Right lobe of liver (tissue), 6 donors: ENCODE data around the gene LHX2. TPM values are rescaled to one million over a fixed set of nuclear protein-coding genes. Genes with fewer than 3 reads are reported as not detected.

Source experiments
- ATAC-seq, 4 donors: fragments of 200-7000 bp; cut with Tn5 transposase; one replicate each; pipeline ENCODE4 v1.9.1; 2020; ENCODE audit warnings: mild to moderate bottlenecking in 4 of 4, moderate library complexity in 4 of 4
- DNase-seq, 3 donors: peaks; one replicate each; pipeline ENCODE4 v3.0.0-alpha.2; 2020
- H3K27ac ChIP-seq, 3 donors: fragments of 200-600 bp; one replicate each; pipeline ENCODE4 v1.8.0; 2022
- H3K27me3 ChIP-seq, 2 donors: fragments of 200-600 bp; one replicate each; pipeline ENCODE4 v1.8.0; 2022
- H3K36me3 ChIP-seq, 4 donors: fragments of 200-600 bp; sonication (generic) in 1 of 4; one replicate each; pipeline versions ENCODE4 v1.5.1 to v1.8.0; 2017 to 2022; ENCODE audit warnings: control low read depth in 1 of 4
- H3K4me1 ChIP-seq, 4 donors: fragments of 200-600 bp; sonication (generic) in 1 of 4; one replicate each; pipeline versions ENCODE4 v1.5.1 to v1.8.0; 2017 to 2022; ENCODE audit warnings: control low read depth in 1 of 4
- H3K4me3 ChIP-seq, 3 donors: fragments of 200-600 bp; one replicate each; pipeline ENCODE4 v1.8.0; 2022
- H3K9me3 ChIP-seq, 4 donors: fragments of 200-600 bp; sonication (generic) in 1 of 4; one replicate each; pipeline versions ENCODE4 v1.5.1 to v1.8.0; 2017 to 2022; ENCODE audit warnings: control low read depth in 1 of 4
- CTCF ChIP-seq, 4 donors: fragments of 200-600 bp in 3 of 4; fragments of 450-650 bp in 1 of 4; IDR thresholded peaks; one replicate each; pipeline versions ENCODE4 v1.5.1 to v1.8.0; 2016 to 2022; ENCODE audit warnings: antibody characterized with exemption in 4 of 4, mild to moderate bottlenecking in 2 of 4
- POLR2A ChIP-seq: fragments of 450-650 bp; IDR thresholded peaks from one replicate; pipeline ENCODE4 v1.6.1; 2017; ENCODE audit warnings: antibody characterized with exemption, mild to moderate bottlenecking
- WGBS: methylation state at CpG from one replicate; pipeline ENCODE4 v1.1.6; 2018; ENCODE audit warnings: low coverage, low lambda C conversion rate; ENCODE audit not compliant: insufficient coverage; ENCODE audit errors: missing lambda C conversion rate; 5-methylcytosine and 5-hydroxymethylcytosine counted together
- intact Hi-C, 2 donors: fragments of 100-400 bp; cut with DNase I; formaldehyde crosslinking; loops; one replicate each; pipeline versions ENCODE4 v1.11.2 to v1.14.1; 2022
- total RNA-seq, 6 experiments: library from RNA; depleted of rRNA in 2 of 6; stranded (reverse); fragments of >200 nt in 2 of 6; fragmentation: NEBNext Ultra II Directional in 3 of 6; extraction: Animal tissue kit (Norgen Biotek cat#: 25700) in 3 of 6; gene quantifications; one replicate each; pipeline versions ENCODE4 v1.1.0 to v1.2.4, GENCODE V29; 2016 to 2023
- donor health status: DM: no; HTN: yes; CAD: no.
- donor health status: DM: no; HTN: no; CAD: no.
- donor health status: DM: no; HTN: no; CAD: no.
- donor health status: DM: no; HTN: yes; CAD: no.
- donor health status: DM: no; HTN: yes; CAD: no.

The LHX2 gene
- total RNA-seq, 6 experiments from 2014 or later, result 0.64 to 5.0 (median 3.0) TPM

GRCh38 chr9:124012368-124013301, 1.1 kb downstream of the LHX2 start:
- ATAC-seq (peak in 1 of 4 donors; percentile 6), DNase-seq (peak in 1 of 3 donors; percentile 25)
- peak overlapping the region; percentile 15 to 33 (median 25) for H3K4me3 ChIP-seq
- H3K36me3 ChIP-seq, result no peaks in the 10 kb centered on the region
- 3% methylated on average over 7 of the region's 83 CpGs for WGBS
- peaks cover 16 to 50% of the 10 kb centered on the region in 2 donors for H3K27me3 ChIP-seq
- intact Hi-C loops, result no loop called here
- H3K27ac ChIP-seq, result peak overlapping the region in 1 of 3 donors; percentile 8
- H3K4me1 ChIP-seq, result peaks cover 0 to 40% (median 4%) of the 10 kb centered on the region in 4 donors
- H3K9me3 ChIP-seq, result no peaks in the 10 kb centered on the region
- TF ChIP-seq POLR2A (no peak), CTCF (IDR thresholded peaks at IDR 0.05) (no peak)

GRCh38 chr9:124013309-124014210, 2.0 kb downstream of the LHX2 start:
- no peak overlapping the region for H3K27ac ChIP-seq
- WGBS, result 2% methylated on average over 12 of the region's 40 CpGs
- H3K4me3 ChIP-seq, result peak overlapping the region in 2 of 3 donors; percentile 25 to 33
- no peaks in the 10 kb centered on the region for H3K9me3 ChIP-seq
- peak in 1 of 3 donors; percentile 21 for DNase-seq
- ATAC-seq, result no peak
- no peaks in the 10 kb centered on the region for H3K36me3 ChIP-seq
- peaks cover 19 to 49% of the 10 kb centered on the region in 2 donors for H3K27me3 ChIP-seq
- intact Hi-C loops, result no loop called here
- H3K4me1 ChIP-seq, result peaks cover 0 to 41% (median 4%) of the 10 kb centered on the region in 4 donors
- TF ChIP-seq CTCF (IDR thresholded peaks at IDR 0.05) (no peak), POLR2A (no peak)

- ATAC-seq (no peak), DNase-seq (no peak)
- H3K4me1 ChIP-seq, result peaks cover 0 to 38% (median 4%) of the 10 kb centered on the region in 4 donors
- peaks cover 19 to 48% of the 10 kb centered on the region in 2 donors for H3K27me3 ChIP-seq
- WGBS, result 16% methylated on average over 8 of the region's 8 CpGs
- intact Hi-C loops, result no loop called here
- H3K27ac ChIP-seq, result no peak overlapping the region
- no peaks in the 10 kb centered on the region for H3K36me3 ChIP-seq
- no peaks in the 10 kb centered on the region for H3K9me3 ChIP-seq
- TF ChIP-seq CTCF (IDR thresholded peaks at IDR 0.05) (no peak), POLR2A (no peak)
- H3K4me3 ChIP-seq, result no peak overlapping the region
These were observed 2.8 kb downstream of the LHX2 start for GRCh38 chr9:124014211-124014955.
